Muscle layer of duodenum (tissue), 2 donors: Measurements from ENCODE around the gene SALL3.

Experiments
- H3K27ac ChIP-seq: one replicate; pipeline ENCODE4 v1.7.0; 2013; ENCODE audit warnings: mild to moderate bottlenecking, low read length
- H3K27me3 ChIP-seq: one replicate; pipeline ENCODE4 v1.7.0; 2013; ENCODE audit warnings: low read depth, mild to moderate bottlenecking, control low read depth, low read length
- H3K36me3 ChIP-seq, 2 donors: one replicate each; pipeline ENCODE4 v1.7.0; 2013; ENCODE audit warnings: low read length in 2 of 2, control low read depth in 1 of 2, mild to moderate bottlenecking in 1 of 2; ENCODE audit not compliant: insufficient read depth in 2 of 2, control insufficient read depth in 1 of 2
- H3K4me1 ChIP-seq, 2 donors: one replicate each; pipeline ENCODE4 v1.7.0; 2013; ENCODE audit warnings: low read length in 2 of 2, mild to moderate bottlenecking in 2 of 2, control low read depth in 1 of 2, moderate library complexity in 1 of 2; ENCODE audit not compliant: insufficient read depth in 2 of 2, control insufficient read depth in 1 of 2
- H3K4me3 ChIP-seq, 2 donors: one replicate each; pipeline ENCODE4 v1.7.0; 2013; ENCODE audit warnings: low read length in 2 of 2, low read depth in 1 of 2, mild to moderate bottlenecking in 1 of 2
- H3K9me3 ChIP-seq, 2 donors: one replicate each; pipeline ENCODE4 v1.7.0; 2013; ENCODE audit warnings: low read length in 2 of 2, control low read depth in 1 of 2, mild to moderate bottlenecking in 1 of 2; ENCODE audit not compliant: control insufficient read depth in 1 of 2
- donor health status: healthy.

The SALL3 gene

DNA sequence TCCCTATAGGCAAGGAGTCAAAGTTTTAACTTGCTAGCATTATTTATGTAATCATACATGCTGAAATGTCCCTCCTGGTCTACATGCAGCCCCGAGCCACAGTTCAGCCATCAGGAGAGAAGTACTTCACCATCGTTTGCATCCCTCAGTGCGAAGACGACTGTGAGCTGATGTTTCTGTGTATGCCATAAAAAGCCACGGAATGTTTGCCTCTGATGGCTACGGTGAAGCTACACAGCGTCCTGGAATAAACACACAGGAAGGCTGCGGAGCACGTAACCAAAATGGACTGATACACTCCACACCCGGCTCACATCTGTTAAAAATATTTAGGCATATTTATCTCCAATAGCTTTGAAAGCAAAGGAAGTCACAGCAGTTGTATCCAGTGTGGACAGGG is 4.3 kb upstream of the SALL3 start:
- H3K4me1 ChIP-seq = peaks cover 0 to 35% of the 10 kb centered on the region in 2 donors
- H3K36me3 ChIP-seq = no peaks in the 10 kb centered on the region
- H3K4me3 ChIP-seq = no peak overlapping the region
- H3K27ac ChIP-seq = no peak overlapping the region
- H3K27me3 ChIP-seq = peaks cover 48% of the 10 kb centered on the region
- H3K9me3 ChIP-seq = peaks cover 0 to 4% of the 10 kb centered on the region in 2 donors

GRCh38 chr18:78975699-78976335 is 3.8 kb upstream of the SALL3 start:
- no peak overlapping the region for H3K27ac ChIP-seq
- no peak overlapping the region for H3K4me3 ChIP-seq
- peaks cover 0 to 40% of the 10 kb centered on the region in 2 donors for H3K4me1 ChIP-seq
- no peaks in the 10 kb centered on the region for H3K36me3 ChIP-seq
- peaks cover 51% of the 10 kb centered on the region for H3K27me3 ChIP-seq
- peaks cover 0 to 4% of the 10 kb centered on the region in 2 donors for H3K9me3 ChIP-seq

- Histone ChIP-seq H3K27ac (no peak overlapping the region), H3K4me1 (peaks cover 0 to 50% of the 10 kb centered on the region in 2 donors), H3K4me3 (no peak overlapping the region), H3K9me3 (peaks cover 0 to 4% of the 10 kb centered on the region in 2 donors), H3K27me3 (peaks cover 58% of the 10 kb centered on the region), H3K36me3 (no peaks in the 10 kb centered on the region)
These were observed 2.6 kb upstream of the SALL3 start for GRCh38 chr18:78976765-78977636.

DNA sequence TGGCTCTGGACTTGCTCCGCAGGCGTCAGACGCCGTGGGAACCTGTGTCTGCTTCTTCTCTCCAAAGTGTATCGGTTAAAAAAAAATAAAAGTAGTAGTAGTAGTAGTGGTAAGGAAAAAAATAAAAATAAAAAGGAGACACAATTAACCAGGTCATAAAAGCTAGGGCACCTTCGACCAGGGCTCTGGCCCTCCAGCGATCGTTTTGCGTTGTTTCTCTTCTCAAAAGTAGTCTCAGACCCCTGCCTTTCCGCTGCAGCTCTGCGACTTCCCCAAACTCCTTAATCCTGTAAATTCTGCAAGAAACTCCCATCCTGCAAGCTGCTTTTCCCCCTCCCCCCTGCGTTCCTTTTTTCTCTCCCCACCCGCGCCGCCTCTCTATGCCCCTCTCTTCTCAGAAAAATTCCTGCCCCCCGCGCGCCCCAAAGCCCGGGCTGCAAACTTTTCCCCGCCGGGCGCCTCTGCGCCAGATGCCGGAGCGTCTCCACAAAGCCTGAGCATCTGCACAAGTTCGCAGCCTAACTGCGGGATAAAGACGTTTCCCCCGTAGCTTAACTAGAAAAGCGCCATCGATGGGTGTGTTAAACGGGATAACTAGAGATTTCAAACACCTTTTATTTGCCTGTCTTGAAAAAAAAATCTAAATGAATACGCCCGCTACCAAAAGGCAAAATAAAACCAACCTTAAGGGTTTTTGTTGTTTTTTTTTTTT is 1.8 kb upstream of the SALL3 start:
- H3K4me1 ChIP-seq = peaks cover 0 to 51% of the 10 kb centered on the region in 2 donors
- no peak overlapping the region for H3K27ac ChIP-seq
- H3K9me3 ChIP-seq = peaks cover 0 to 4% of the 10 kb centered on the region in 2 donors
- H3K27me3 ChIP-seq = peaks cover 59% of the 10 kb centered on the region
- H3K36me3 ChIP-seq = no peaks in the 10 kb centered on the region
- no peak overlapping the region for H3K4me3 ChIP-seq

GRCh38 chr18:78978349-78979055 is 1.1 kb upstream of the SALL3 start:
- Histone ChIP-seq H3K4me1 (peaks cover 0 to 44% of the 10 kb centered on the region in 2 donors), H3K27ac (no peak overlapping the region), H3K27me3 (peaks cover 59% of the 10 kb centered on the region), H3K36me3 (no peaks in the 10 kb centered on the region), H3K4me3 (no peak overlapping the region), H3K9me3 (peaks cover 0 to 4% of the 10 kb centered on the region in 2 donors)

- H3K36me3 ChIP-seq = no peaks in the 10 kb centered on the region
- no peak overlapping the region for H3K27ac ChIP-seq
- peaks cover 60% of the 10 kb centered on the region for H3K27me3 ChIP-seq
- H3K4me3 ChIP-seq = no peak overlapping the region
- peaks cover 0 to 37% of the 10 kb centered on the region in 2 donors for H3K4me1 ChIP-seq
- peaks cover 0 to 4% of the 10 kb centered on the region in 2 donors for H3K9me3 ChIP-seq
These were observed 425 bp upstream of the SALL3 start for GRCh38 chr18:78979056-78979729.

- no peaks in the 10 kb centered on the region for H3K36me3 ChIP-seq
- H3K9me3 ChIP-seq = peaks cover 0 to 2% of the 10 kb centered on the region in 2 donors
- H3K27ac ChIP-seq = no peak overlapping the region
- peaks cover 0 to 33% of the 10 kb centered on the region in 2 donors for H3K4me1 ChIP-seq
- H3K4me3 ChIP-seq = peak overlapping the region in 1 of 2 donors; percentile 45
- peaks cover 56% of the 10 kb centered on the region for H3K27me3 ChIP-seq
These were observed 707 bp downstream of the SALL3 start for GRCh38 chr18:78980279-78980771.

- Histone ChIP-seq H3K36me3 (no peaks in the 10 kb centered on the region), H3K27ac (no peak overlapping the region), H3K4me1 (peaks cover 0 to 33% of the 10 kb centered on the region in 2 donors), H3K4me3 (peak overlapping the region in 1 of 2 donors; percentile 45), H3K27me3 (peaks cover 55% of the 10 kb centered on the region), H3K9me3 (no peaks in the 10 kb centered on the region)
These were observed 1.3 kb downstream of the SALL3 start for GRCh38 chr18:78980777-78981380.

DNA sequence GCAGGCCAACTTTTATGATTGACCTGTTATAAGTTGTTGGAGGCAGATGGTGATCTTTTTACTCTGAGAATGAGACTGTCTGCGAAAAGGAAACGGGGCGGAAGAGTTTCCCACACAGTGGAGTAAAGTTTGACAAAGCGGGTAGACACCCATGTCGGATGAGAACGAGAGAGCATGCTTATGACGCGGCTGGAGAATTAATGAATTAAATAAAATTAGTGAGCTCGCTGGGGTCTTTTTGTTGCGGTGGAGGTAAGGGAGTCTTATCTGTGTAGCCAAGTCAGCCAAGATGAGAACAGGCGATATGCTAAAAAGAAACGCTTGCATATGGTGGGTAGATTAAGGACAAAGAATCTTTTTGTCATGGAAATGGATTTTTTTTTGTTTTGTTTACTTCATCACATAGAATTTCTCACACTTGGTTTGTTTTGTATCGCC is 1.8 kb downstream of the SALL3 start:
- peak overlapping the region in 1 of 2 donors; percentile 14 for H3K4me3 ChIP-seq
- H3K36me3 ChIP-seq = no peaks in the 10 kb centered on the region
- H3K27ac ChIP-seq = no peak overlapping the region
- no peaks in the 10 kb centered on the region for H3K9me3 ChIP-seq
- H3K27me3 ChIP-seq = peaks cover 55% of the 10 kb centered on the region
- H3K4me1 ChIP-seq = peaks cover 0 to 33% of the 10 kb centered on the region in 2 donors
